NCI-H128 (cell line): ENCODE measurements around the gene CCNO.

Source experiments
- DNase-seq: peaks from one replicate; lab custom pipeline; 2025; ENCODE audit not compliant: unreplicated experiment; lab: John Stamatoyannopoulos, UW

CCNO gene

GRCh38 chr5:55223812-55224240, 9.6 kb downstream of the CCNO start:
- no peak for DNase-seq

- DNase-seq, result no peak
These were observed 10.2 kb downstream of the CCNO start for GRCh38 chr5:55222985-55223811.

GRCh38 chr5:55222092-55222984, 11.1 kb downstream of the CCNO start:
- no peak for DNase-seq

GRCh38 chr5:55220433-55221185, 12.8 kb downstream of the CCNO start:
- DNase-seq, result no peak

- DNase-seq, result no peak
These were observed 13.6 kb downstream of the CCNO start for GRCh38 chr5:55219770-55220169.

- peak; percentile 18 for DNase-seq
These were observed 14.4 kb downstream of the CCNO start for GRCh38 chr5:55218967-55219366.

GRCh38 chr5:55211184-55211874, 22.1 kb downstream of the CCNO start:
- no peak for DNase-seq

GRCh38 chr5:55205001-55205400, 28.4 kb downstream of the CCNO start:
- no peak for DNase-seq

- DNase-seq, result no peak
These were observed 42.2 kb downstream of the CCNO start for GRCh38 chr5:55191165-55191564.

- no peak for DNase-seq
These were observed 44.5 kb downstream of the CCNO start for GRCh38 chr5:55188656-55189540.

GRCh38 chr5:55187370-55187769, 46.0 kb downstream of the CCNO start:
- DNase-seq, result no peak
